ENCODE measurements around the gene SLC24A3.

SLC24A3 gene

DNA sequence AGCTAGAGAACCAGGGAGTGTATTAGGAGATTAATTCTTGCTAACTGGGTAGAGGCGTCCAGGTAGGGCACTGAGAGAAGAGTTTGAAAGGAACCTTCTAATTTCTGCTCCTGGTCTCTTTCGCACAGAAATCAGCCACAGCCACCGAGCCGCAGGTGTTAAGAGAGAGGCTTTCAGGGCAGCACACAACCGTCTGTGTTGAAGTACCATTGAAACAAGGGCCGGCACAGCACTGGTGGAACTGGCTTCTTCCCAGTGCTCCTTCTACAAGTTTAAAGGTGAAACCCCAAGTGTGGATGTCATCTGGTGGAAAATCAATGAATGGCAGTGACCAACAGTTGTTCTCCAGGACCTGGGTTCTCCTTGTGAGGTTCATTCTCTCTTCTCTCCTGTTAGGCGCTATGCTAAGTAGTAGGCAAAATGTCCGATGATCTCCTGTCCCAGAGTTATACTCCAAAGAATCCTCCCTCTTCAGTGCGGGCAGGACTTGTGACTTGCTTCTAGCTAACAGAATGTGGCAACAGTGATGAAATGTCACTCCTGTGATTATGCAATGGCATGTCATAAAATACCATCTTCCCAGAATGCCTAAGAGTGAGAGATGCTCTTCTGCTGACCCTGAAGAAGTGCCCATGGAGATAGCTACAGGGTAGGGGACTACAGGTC is 530.7 kb downstream of the SLC24A3 start:
- no peaks in the 10 kb centered on the region for H3F3A ChIP-seq (ENCODE audit: control insufficient read depth, insufficient read depth)
- no peaks in the 10 kb centered on the region for H4K20me1 ChIP-seq (ENCODE audit: control insufficient read depth, insufficient read depth, low read depth, low read length)
- no peaks in the 10 kb centered on the region for H3K79me2 ChIP-seq (ENCODE audit: control insufficient read depth, low read length)
- H3K4me3 ChIP-seq (ENCODE audit: low read length): no peak overlapping the region
- no peaks in the 10 kb centered on the region for H3K9me2 ChIP-seq (replicated peaks; ENCODE audit: control insufficient read depth, low read length)
- H3K4me1 ChIP-seq (ENCODE audit: control insufficient read depth, low read length): no peaks in the 10 kb centered on the region
- no peaks in the 10 kb centered on the region for H3K27me3 ChIP-seq (ENCODE audit: control insufficient read depth, low read length)
- TF ChIP-seq EZH2phosphoT487 (IDR thresholded peaks at IDR 0.05; ENCODE audit: borderline replicate concordance, low read length): no peak
- TF ChIP-seq, protein P1, sequence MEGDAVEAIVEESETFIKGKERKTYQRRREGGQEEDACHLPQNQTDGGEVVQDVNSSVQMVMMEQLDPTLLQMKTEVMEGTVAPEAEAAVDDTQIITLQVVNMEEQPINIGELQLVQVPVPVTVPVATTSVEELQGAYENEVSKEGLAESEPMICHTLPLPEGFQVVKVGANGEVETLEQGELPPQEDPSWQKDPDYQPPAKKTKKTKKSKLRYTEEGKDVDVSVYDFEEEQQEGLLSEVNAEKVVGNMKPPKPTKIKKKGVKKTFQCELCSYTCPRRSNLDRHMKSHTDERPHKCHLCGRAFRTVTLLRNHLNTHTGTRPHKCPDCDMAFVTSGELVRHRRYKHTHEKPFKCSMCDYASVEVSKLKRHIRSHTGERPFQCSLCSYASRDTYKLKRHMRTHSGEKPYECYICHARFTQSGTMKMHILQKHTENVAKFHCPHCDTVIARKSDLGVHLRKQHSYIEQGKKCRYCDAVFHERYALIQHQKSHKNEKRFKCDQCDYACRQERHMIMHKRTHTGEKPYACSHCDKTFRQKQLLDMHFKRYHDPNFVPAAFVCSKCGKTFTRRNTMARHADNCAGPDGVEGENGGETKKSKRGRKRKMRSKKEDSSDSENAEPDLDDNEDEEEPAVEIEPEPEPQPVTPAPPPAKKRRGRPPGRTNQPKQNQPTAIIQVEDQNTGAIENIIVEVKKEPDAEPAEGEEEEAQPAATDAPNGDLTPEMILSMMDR (IDR thresholded peaks at IDR 0.05; ENCODE audit: low read depth, low read length, poor library complexity, severe bottlenecking): no peak
- H3K27ac ChIP-seq (ENCODE audit: low read depth, low read length): no peak overlapping the region
- H3K36me3 ChIP-seq (ENCODE audit: control insufficient read depth, low read length): no peaks in the 10 kb centered on the region
- H3K9me3 ChIP-seq (ENCODE audit: control insufficient read depth, insufficient read depth, low read length): no peaks in the 10 kb centered on the region
- H3K4me2 ChIP-seq (ENCODE audit: low read length): no peak overlapping the region

DNA sequence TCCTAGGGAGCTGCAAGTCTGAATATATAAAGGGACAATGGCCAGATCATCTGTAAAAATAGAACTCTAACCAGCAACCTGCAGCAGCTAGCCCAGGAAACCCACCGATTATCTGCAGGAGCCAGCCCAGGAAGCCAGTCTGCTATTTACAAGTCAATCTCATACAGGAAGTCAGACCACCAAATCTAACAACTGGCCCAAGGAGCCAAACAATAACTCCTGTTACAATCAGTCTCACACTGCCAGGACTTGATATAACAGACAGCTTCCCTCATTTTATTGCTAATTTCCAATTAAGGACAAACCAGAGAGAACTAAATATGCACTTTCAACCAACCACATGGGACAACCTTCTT is 531.2 kb downstream of the SLC24A3 start:
- H3K36me3 ChIP-seq (ENCODE audit: control insufficient read depth, low read length): no peaks in the 10 kb centered on the region
- H3K9me3 ChIP-seq (ENCODE audit: control insufficient read depth, insufficient read depth, low read length): no peaks in the 10 kb centered on the region
- H3K79me2 ChIP-seq (ENCODE audit: control insufficient read depth, low read length): no peaks in the 10 kb centered on the region
- no peak for TF ChIP-seq EZH2phosphoT487 (IDR thresholded peaks at IDR 0.05; ENCODE audit: borderline replicate concordance, low read length)
- TF ChIP-seq, protein P1 (IDR thresholded peaks at IDR 0.05; ENCODE audit: low read depth, low read length, poor library complexity, severe bottlenecking): no peak
- H3F3A ChIP-seq (ENCODE audit: control insufficient read depth, insufficient read depth): no peaks in the 10 kb centered on the region
- no peaks in the 10 kb centered on the region for H4K20me1 ChIP-seq (ENCODE audit: control insufficient read depth, insufficient read depth, low read depth, low read length)
- H3K27me3 ChIP-seq (ENCODE audit: control insufficient read depth, low read length): no peaks in the 10 kb centered on the region
- H3K4me1 ChIP-seq (ENCODE audit: control insufficient read depth, low read length): no peaks in the 10 kb centered on the region
- no peak overlapping the region for H3K4me2 ChIP-seq (ENCODE audit: low read length)
- H3K9me2 ChIP-seq (replicated peaks; ENCODE audit: control insufficient read depth, low read length): no peaks in the 10 kb centered on the region
- H3K4me3 ChIP-seq (ENCODE audit: low read length): no peak overlapping the region
- no peak overlapping the region for H3K27ac ChIP-seq (ENCODE audit: low read depth, low read length)

DNA sequence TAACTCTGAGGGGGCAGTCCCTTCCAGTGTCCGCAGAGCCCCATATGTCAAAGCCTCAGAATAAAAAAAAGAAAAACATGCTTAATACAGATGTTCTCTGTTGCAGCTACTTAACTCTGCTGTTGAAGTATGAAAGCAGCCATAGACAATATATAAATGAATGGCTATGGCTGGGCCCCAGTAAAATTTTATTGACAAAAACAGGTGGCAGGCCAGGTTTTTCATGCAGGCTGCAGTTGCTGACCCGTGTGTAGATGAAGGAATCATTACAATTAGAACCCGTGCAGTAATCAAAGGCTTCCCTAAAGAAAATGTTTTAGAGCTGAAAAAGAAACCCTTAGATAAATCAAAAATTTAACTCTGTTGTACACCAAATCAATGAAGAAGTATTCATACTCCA is 532.7 kb downstream of the SLC24A3 start:
- no peaks in the 10 kb centered on the region for H4K20me1 ChIP-seq (ENCODE audit: control insufficient read depth, insufficient read depth, low read depth, low read length)

More for the DNA sequence above, 532.7 kb downstream of the SLC24A3 start:
- no peaks in the 10 kb centered on the region for H3K9me2 ChIP-seq (replicated peaks; ENCODE audit: control insufficient read depth, low read length)
- no peaks in the 10 kb centered on the region for H3K79me2 ChIP-seq (ENCODE audit: control insufficient read depth, low read length)
- no peaks in the 10 kb centered on the region for H3F3A ChIP-seq (ENCODE audit: control insufficient read depth, insufficient read depth)
- no peak overlapping the region for H3K4me3 ChIP-seq (ENCODE audit: low read length)
- TF ChIP-seq EZH2phosphoT487 (IDR thresholded peaks at IDR 0.05; ENCODE audit: borderline replicate concordance, low read length): no peak
- TF ChIP-seq, protein P1 (IDR thresholded peaks at IDR 0.05; ENCODE audit: low read depth, low read length, poor library complexity, severe bottlenecking): no peak
- no peaks in the 10 kb centered on the region for H3K9me3 ChIP-seq (ENCODE audit: control insufficient read depth, insufficient read depth, low read length)
- H3K27ac ChIP-seq (ENCODE audit: low read depth, low read length): no peak overlapping the region
- no peaks in the 10 kb centered on the region for H3K4me1 ChIP-seq (ENCODE audit: control insufficient read depth, low read length)
- H3K36me3 ChIP-seq (ENCODE audit: control insufficient read depth, low read length): no peaks in the 10 kb centered on the region
- H3K27me3 ChIP-seq (ENCODE audit: control insufficient read depth, low read length): no peaks in the 10 kb centered on the region
- H3K4me2 ChIP-seq (ENCODE audit: low read length): no peak overlapping the region

Data from DOHH2 (cell line).